AG09309 (cell line): Measurements from ENCODE around the gene ABHD2.
"Not testable (repeated sequence)": the region's sequence is repeated elsewhere in the genome, so short reads cannot be mapped to it uniquely, and the experiment has no call there.

Experiments
- DNase-seq: peaks from one replicate; pipeline ENCODE4 v3.0.0-alpha.2; 2010; ENCODE audit warnings: low read depth
- H3K4me3 ChIP-seq: 2 replicates; pipeline ENCODE4 v1.5.1; 2011; ENCODE audit warnings: mild to moderate bottlenecking, low read depth, low read length, moderate library complexity; ENCODE audit not compliant: control insufficient read depth
- CTCF ChIP-seq: IDR thresholded peaks from 2 replicates; pipeline ENCODE4 v1.5.1; 2011; ENCODE audit warnings: mild to moderate bottlenecking, low read depth, low read length, inconsistent platforms; ENCODE audit not compliant: insufficient read depth, control insufficient read depth; ENCODE audit errors: missing control alignments

ABHD2 gene

DNA sequence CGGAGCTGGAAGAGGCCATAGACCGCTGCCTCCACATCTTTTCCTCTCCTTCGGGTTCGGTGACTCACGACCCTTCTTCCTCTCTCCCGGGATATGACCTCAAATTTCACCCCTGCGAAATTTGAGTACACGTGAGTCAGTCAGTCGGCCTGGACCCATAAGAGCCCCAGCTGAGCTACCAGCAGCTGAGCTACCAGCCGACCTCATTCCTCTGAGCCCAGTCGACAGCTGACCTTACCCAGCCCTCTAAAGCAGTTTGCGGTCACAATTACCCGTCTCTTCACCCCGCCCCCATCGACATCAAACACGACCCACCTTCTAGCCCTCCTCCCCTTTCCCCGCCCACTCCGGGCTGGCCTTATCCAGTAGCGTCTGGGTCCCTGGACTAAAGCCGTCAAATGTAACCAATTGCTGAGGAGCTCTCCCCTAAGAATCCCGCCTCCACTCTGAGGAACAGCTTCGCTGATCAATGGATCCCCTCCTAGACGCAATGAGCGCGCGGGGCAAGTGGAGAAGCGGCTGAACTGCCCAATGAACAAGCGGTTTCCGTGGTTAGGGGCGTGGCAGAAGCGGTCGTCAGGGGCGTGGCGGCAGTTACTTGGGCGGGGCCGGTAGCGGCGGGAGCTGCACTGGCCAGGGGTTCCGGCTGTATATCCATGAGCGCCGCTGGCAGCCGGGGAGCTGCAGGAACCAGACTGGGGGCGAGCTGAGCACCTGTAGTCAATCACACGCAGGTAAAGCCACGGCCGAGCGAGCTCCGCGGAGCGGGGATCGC is at the start of gene ABHD2:
Gene ABHD2 (plus strand): TSS at position 627 of the 775 bp plus-strand sequence. CDS start 27,872 bp downstream, outside the sequence.
- no peak for TF ChIP-seq CTCF
- DNase-seq, result peak; percentile 100
- H3K4me3 ChIP-seq, result peak within 1 kb of the TSS; percentile 90

DNA sequence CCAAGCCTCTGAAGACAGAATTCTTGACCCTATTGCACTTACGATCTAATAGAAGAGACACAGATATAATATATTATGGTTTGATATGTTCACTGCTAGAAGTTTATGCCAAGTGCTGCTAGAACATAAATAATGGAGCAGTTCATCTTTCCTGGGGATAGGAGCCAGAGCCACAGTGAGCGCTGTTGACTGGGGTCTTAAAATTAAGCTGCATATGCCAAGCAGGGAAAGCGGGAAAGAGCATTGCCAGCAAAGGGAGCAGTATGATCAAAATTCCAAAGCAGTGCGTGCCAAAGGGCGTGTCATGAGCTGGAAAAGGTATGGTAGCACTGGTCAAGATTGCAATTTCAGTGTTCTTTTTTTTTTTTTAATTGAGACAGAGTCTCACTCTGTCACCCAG is 49.1 kb upstream of the ABHD2 start:
- no peak overlapping the region for H3K4me3 ChIP-seq
- DNase-seq, result no peak
- no peak for TF ChIP-seq CTCF

GRCh38 chr15:89041507-89041906 is 46.7 kb upstream of the ABHD2 start:
- no peak overlapping the region for H3K4me3 ChIP-seq
- DNase-seq, result no peak
- no peak for TF ChIP-seq CTCF

GRCh38 chr15:89042387-89042786 is 45.9 kb upstream of the ABHD2 start:
- H3K4me3 ChIP-seq, result no peak overlapping the region
- TF ChIP-seq CTCF, result no peak
- DNase-seq, result no peak

- no peak for TF ChIP-seq CTCF
- no peak overlapping the region for H3K4me3 ChIP-seq
- no peak for DNase-seq
Measured at GRCh38 chr15:89043031-89044002, 44.9 kb upstream of the ABHD2 start.

DNA sequence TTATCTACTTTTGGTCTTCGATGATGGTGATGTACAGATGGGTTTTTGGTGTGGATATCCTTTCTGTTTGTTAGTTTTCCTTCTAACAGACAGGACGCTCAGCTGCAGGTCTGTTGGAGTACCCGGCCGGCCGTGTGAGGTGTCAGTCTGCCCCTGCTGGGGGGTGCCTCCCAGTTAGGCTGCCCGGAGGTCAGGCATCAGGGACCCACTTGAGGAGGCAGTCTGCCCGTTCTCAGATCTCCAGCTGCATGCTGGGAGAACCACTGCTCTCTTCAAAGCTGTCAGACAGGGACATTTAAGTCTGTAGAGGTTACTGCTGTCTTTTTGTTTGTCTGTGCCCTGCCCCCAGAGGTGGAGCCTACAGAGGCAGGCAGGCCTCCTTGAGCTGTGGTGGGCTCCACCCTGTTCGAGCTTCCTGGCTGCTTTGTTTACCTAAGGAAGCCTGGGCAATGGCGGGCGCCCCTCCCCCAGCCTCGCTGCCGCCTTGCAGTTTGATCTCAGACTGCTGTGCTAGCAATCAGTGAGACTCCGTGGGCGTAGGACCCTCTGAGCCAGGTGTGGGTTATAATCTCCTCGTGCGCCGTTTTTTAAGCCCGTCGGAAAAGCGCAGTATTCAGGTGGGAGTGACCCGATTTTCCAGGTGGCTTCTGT is 39.1 kb upstream of the ABHD2 start:
- H3K4me3 ChIP-seq, DNase-seq: not testable (repeated sequence)

DNA sequence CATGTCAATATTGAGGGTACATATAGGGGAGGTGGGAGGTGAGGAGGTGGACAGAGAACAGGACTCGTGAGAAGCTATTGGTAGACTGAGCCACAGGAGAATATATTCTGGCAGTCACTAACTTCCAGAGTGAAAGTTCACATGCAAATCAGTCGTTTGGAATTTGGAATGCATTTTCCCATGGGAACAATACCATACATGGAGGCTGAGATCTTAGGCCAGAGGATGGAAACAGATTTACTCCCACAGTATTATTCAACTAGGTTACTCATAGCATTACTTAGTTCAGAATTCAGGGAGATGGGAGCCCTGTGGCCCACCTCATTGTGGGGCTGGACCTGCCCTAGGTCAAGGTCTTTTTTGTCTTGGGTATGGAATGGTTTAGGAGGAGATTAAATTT is 36.4 kb upstream of the ABHD2 start:
- no peak for TF ChIP-seq CTCF
- peak; percentile 87 for DNase-seq

More for the DNA sequence above, 36.4 kb upstream of the ABHD2 start:
- no peak overlapping the region for H3K4me3 ChIP-seq
